K562 (cell line): ENCODE measurements around the gene CCDC137. TPM values are rescaled to one million over a fixed set of nuclear protein-coding genes. Genes with fewer than 3 reads are reported as not detected.
A peak's percentile ranks its signal among the peaks of the same experiment; 100 is the strongest.

Experiments used
- CGGBP1 ChIP-seq: fragments of 250-450 bp; sonication (Bioruptor Pico); IDR thresholded peaks from 2 replicates; pipeline ENCODE4 v1.9.0; 2021; ENCODE audit warnings: mild to moderate bottlenecking
- ELF2 ChIP-seq: fragments of 250-450 bp; sonication (Bioruptor Pico); IDR thresholded peaks from 2 replicates; pipeline ENCODE4 v1.5.0; 2021; ENCODE audit warnings: mild to moderate bottlenecking
- HMBOX1 ChIP-seq: sonication (generic); IDR thresholded peaks from 2 replicates; pipeline ENCODE4 v1.6.1; 2016
- KDM2B ChIP-seq: fragments of 250-450 bp; sonication (Bioruptor Pico); IDR thresholded peaks from 2 replicates; pipeline ENCODE4 v1.8.0; 2021; ENCODE audit warnings: mild to moderate bottlenecking, moderate library complexity
- NR2C2 ChIP-seq, 2 experiments: fragments of 200-800 bp in 1 of 2; sonication (Bioruptor generic) in 1 of 2; sonication (generic) in 1 of 2; formaldehyde crosslinking in 1 of 2; IDR thresholded peaks; 2 replicates each; pipeline versions ENCODE4 v1.6.1 to v1.8.0; 2016 to 2022; ENCODE audit warnings: mild to moderate bottlenecking in 1 of 2, missing compliant biosample characterization in 1 of 2, missing genetic modification characterization in 1 of 2, missing genetic modification reagents in 1 of 2
- RFX7 ChIP-seq: fragments of 250-450 bp; sonication (Bioruptor Pico); IDR thresholded peaks from 2 replicates; pipeline ENCODE4 v1.5.1; 2021; ENCODE audit warnings: mild to moderate bottlenecking
- SRF ChIP-seq, 2 experiments: fragments of 250-450, 450-650 bp in 1 of 2; sonication (Bioruptor Pico) in 1 of 2; sonication (generic) in 1 of 2; formaldehyde crosslinking; IDR thresholded peaks; 2 replicates each; pipeline versions ENCODE4 v1.5.0 to v1.5.1; 2020 to 2022; ENCODE audit warnings: mild to moderate bottlenecking in 1 of 2, missing genetic modification reagents in 1 of 2
- TAF7 ChIP-seq: fragments of 450-650 bp; IDR thresholded peaks from 2 replicates; pipeline ENCODE4 v1.6.1; 2016; ENCODE audit warnings: missing genetic modification characterization, missing compliant biosample characterization
- TRIM24 ChIP-seq, 2 experiments: fragments of 450-650 bp; IDR thresholded peaks; 2 replicates each; pipeline ENCODE4 v1.6.1; 2016
- ZBTB26 ChIP-seq: fragments of 450-650 bp; formaldehyde crosslinking; IDR thresholded peaks from 2 replicates; pipeline ENCODE4 v1.4.0; 2022; ENCODE audit warnings: missing genetic modification characterization
- ZBTB40 ChIP-seq, 2 experiments: fragments of 450-650 bp in 1 of 2; sonication (generic) in 1 of 2; formaldehyde crosslinking in 1 of 2; IDR thresholded peaks; 2 replicates each; pipeline versions ENCODE4 v1.7.1 to v1.9.0; 2016 to 2022; ENCODE audit warnings: inconsistent platforms in 1 of 2, mild to moderate bottlenecking in 1 of 2, missing genetic modification reagents in 1 of 2
- ZNF436 ChIP-seq: fragments of 250-450, 450-650 bp; sonication (Bioruptor Pico); formaldehyde crosslinking; IDR thresholded peaks from 2 replicates; pipeline ENCODE4 v1.7.0; 2020; ENCODE audit warnings: mild to moderate bottlenecking
- ZSCAN32 ChIP-seq: fragments of 450-650 bp; formaldehyde crosslinking; IDR thresholded peaks from 2 replicates; pipeline ENCODE4 v1.4.0; 2020; ENCODE audit warnings: mild to moderate bottlenecking, moderate library complexity
- polyA plus RNA-seq, 8 experiments: library from polyadenylated mRNA; depleted of rRNA in 4 of 8; stranded (reverse) in 5 of 8; unstranded in 3 of 8; fragments of >200 nt; fragmentation: Nextera tagmentation in 2 of 8; fragmentation: Illumina TruSeq in 1 of 8; extraction: Ambion mirVana in 2 of 8; extraction: Trizol in 1 of 8; gene quantifications; 2 replicates each; pipeline versions ENCODE4 v1.2.1 to v1.2.3, GENCODE V29; 2011 to 2014; ENCODE audit warnings: inconsistent platforms in 1 of 8, missing spikeins in 1 of 8
- total RNA-seq, 7 experiments: library from RNA; depleted of rRNA in 6 of 7; stranded (reverse); fragments of >200 nt in 6 of 7; fragmentation: Illumina TruSeq in 2 of 7; extraction: Trizol in 2 of 7; gene quantifications; 2 replicates each; pipeline versions ENCODE4 v1.2.1 to v1.2.3, GENCODE V29; 2011 to 2021; ENCODE audit warnings: low replicate concordance in 1 of 7

The CCDC137 gene
- total and polyA plus RNA-seq, 9 of the 15 experiments (the other 6 are each of a cell fraction or from before 2014, with no cell fraction given): 2.3 to 68.1 (median 38.3) TPM

GRCh38 chr17:81666342-81667191, at the start of gene CCDC137, which contains the start of gene OXLD1 (continued):
- TF ChIP-seq SRF (CRISPR knock-in tag; IDR thresholded peaks at IDR 0.05) (peak in 1 of 2 experiments; percentile 55; a peak in 2 of 4 replicates), ZSCAN32 (CRISPR knock-in tag) (no peak), CGGBP1 (CRISPR knock-in tag) (0 out of 2 replicates have a peak, but pooled peaks have one; percentile 60), ZBTB26 (CRISPR knock-in tag) (no peak), ZBTB40 (IDR thresholded peaks at IDR 0.05) (peak; percentile 99), ZBTB40 (CRISPR knock-in tag; IDR thresholded peaks at IDR 0.05) (no peak), HMBOX1 (no peak), NR2C2 (CRISPR knock-in tag; IDR thresholded peaks at IDR 0.05) (no peak), NR2C2 (tag; IDR thresholded peaks at IDR 0.05) (peak; percentile 92), TAF7 (tag) (0 out of 2 replicates have a peak, but pooled peaks have one; percentile 23), TRIM24 (IDR thresholded peaks at IDR 0.05) (no peak), ELF2 (CRISPR knock-in tag) (peak; percentile 98), KDM2B (CRISPR knock-in tag) (peak; percentile 55; the same call in 1 of the 2 replicates), ZNF436 (CRISPR knock-in tag) (no peak), RFX7 (no peak)
